ENCODE data around the gene DCTN3.

DCTN3 gene

GRCh38 chr9:34611811-34612787, 8.2 kb downstream of the DCTN3 start, which contains the start of gene RPP25L:
Gene RPP25L, minus strand, starts transcription at chr9:34612097. Its CDS starts 801 bp downstream, at chr9:34611296.
- Mint-ChIP-seq H3K4me1 (peaks cover 26% of the 10 kb centered on the region), H3K4me3 (peak within 1 kb of the TSS; percentile 92), H3K9me3 (no peaks in the 10 kb centered on the region), H3K27ac (peak within 1 kb of the TSS; percentile 95), H3K36me3 (peaks cover 7% of the 10 kb centered on the region), H3K27me3 (no peaks in the 10 kb centered on the region)

GRCh38 chr9:34611251-34611810, 9.0 kb downstream of the DCTN3 start:
- peaks cover 5% of the 10 kb centered on the region for H3K36me3 Mint-ChIP-seq
- H3K27me3 Mint-ChIP-seq = no peaks in the 10 kb centered on the region
- no peaks in the 10 kb centered on the region for H3K9me3 Mint-ChIP-seq
- peaks cover 26% of the 10 kb centered on the region for H3K4me1 Mint-ChIP-seq
- H3K27ac Mint-ChIP-seq = peak overlapping the region; percentile 95
- peak overlapping the region; percentile 92 for H3K4me3 Mint-ChIP-seq

GRCh38 chr9:34610434-34611206, 9.7 kb downstream of the DCTN3 start:
- Mint-ChIP-seq H3K27me3 (no peaks in the 10 kb centered on the region), H3K27ac (no peak overlapping the region), H3K4me1 (peaks cover 26% of the 10 kb centered on the region), H3K9me3 (no peaks in the 10 kb centered on the region), H3K36me3 (peaks cover 4% of the 10 kb centered on the region), H3K4me3 (peak overlapping the region; percentile 92)

- Mint-ChIP-seq H3K4me1 (peaks cover 16% of the 10 kb centered on the region), H3K36me3 (peaks cover 1% of the 10 kb centered on the region), H3K4me3 (no peak overlapping the region), H3K9me3 (no peaks in the 10 kb centered on the region), H3K27me3 (peaks cover 2% of the 10 kb centered on the region), H3K27ac (no peak overlapping the region)
Measured at GRCh38 chr9:34607331-34607730, 13.0 kb downstream of the DCTN3 start.

- Mint-ChIP-seq H3K4me3 (no peak overlapping the region), H3K4me1 (peaks cover 14% of the 10 kb centered on the region), H3K36me3 (peaks cover 1% of the 10 kb centered on the region), H3K27me3 (peaks cover 2% of the 10 kb centered on the region), H3K9me3 (no peaks in the 10 kb centered on the region), H3K27ac (no peak overlapping the region)
Measured at GRCh38 chr9:34606905-34607304, 13.4 kb downstream of the DCTN3 start.

- Mint-ChIP-seq H3K27ac (no peak overlapping the region), H3K4me1 (peaks cover 10% of the 10 kb centered on the region), H3K27me3 (peaks cover 2% of the 10 kb centered on the region), H3K4me3 (no peak overlapping the region), H3K36me3 (no peaks in the 10 kb centered on the region), H3K9me3 (no peaks in the 10 kb centered on the region)
Measured at GRCh38 chr9:34606190-34606589, 14.1 kb downstream of the DCTN3 start.

GRCh38 chr9:34603610-34604231, 16.6 kb downstream of the DCTN3 start:
- Mint-ChIP-seq H3K27me3 (peaks cover 2% of the 10 kb centered on the region), H3K36me3 (no peaks in the 10 kb centered on the region), H3K9me3 (no peaks in the 10 kb centered on the region), H3K4me3 (no peak overlapping the region), H3K27ac (no peak overlapping the region), H3K4me1 (no peaks in the 10 kb centered on the region)

- Mint-ChIP-seq H3K4me3 (no peak overlapping the region), H3K9me3 (no peaks in the 10 kb centered on the region), H3K4me1 (no peaks in the 10 kb centered on the region), H3K27me3 (peaks cover 3% of the 10 kb centered on the region), H3K27ac (no peak overlapping the region), H3K36me3 (no peaks in the 10 kb centered on the region)
Measured at GRCh38 chr9:34601937-34602573, 18.2 kb downstream of the DCTN3 start.

GRCh38 chr9:34600908-34601307, 19.4 kb downstream of the DCTN3 start:
- H3K36me3 Mint-ChIP-seq = no peaks in the 10 kb centered on the region
- H3K27me3 Mint-ChIP-seq = peaks cover 3% of the 10 kb centered on the region
- no peak overlapping the region for H3K27ac Mint-ChIP-seq
- H3K4me3 Mint-ChIP-seq = no peak overlapping the region
- no peaks in the 10 kb centered on the region for H3K4me1 Mint-ChIP-seq
- no peaks in the 10 kb centered on the region for H3K9me3 Mint-ChIP-seq

GRCh38 chr9:34599546-34599945, 20.7 kb downstream of the DCTN3 start:
- Mint-ChIP-seq H3K27ac (no peak overlapping the region), H3K36me3 (no peaks in the 10 kb centered on the region), H3K4me3 (no peak overlapping the region), H3K4me1 (no peaks in the 10 kb centered on the region), H3K27me3 (peaks cover 3% of the 10 kb centered on the region), H3K9me3 (no peaks in the 10 kb centered on the region)

GRCh38 chr9:34594177-34594576, 26.1 kb downstream of the DCTN3 start:
- no peak overlapping the region for H3K4me3 Mint-ChIP-seq
- H3K36me3 Mint-ChIP-seq = no peaks in the 10 kb centered on the region
- peaks cover 18% of the 10 kb centered on the region for H3K4me1 Mint-ChIP-seq
- H3K9me3 Mint-ChIP-seq = no peaks in the 10 kb centered on the region
- peaks cover 24% of the 10 kb centered on the region for H3K27me3 Mint-ChIP-seq
- no peak overlapping the region for H3K27ac Mint-ChIP-seq

GRCh38 chr9:34592895-34593601, 27.2 kb downstream of the DCTN3 start:
- peaks cover 26% of the 10 kb centered on the region for H3K4me1 Mint-ChIP-seq
- peak overlapping the region; percentile 84 for H3K4me3 Mint-ChIP-seq
- H3K9me3 Mint-ChIP-seq = no peaks in the 10 kb centered on the region
- H3K27me3 Mint-ChIP-seq = peaks cover 34% of the 10 kb centered on the region
- H3K27ac Mint-ChIP-seq = no peak overlapping the region
- no peaks in the 10 kb centered on the region for H3K36me3 Mint-ChIP-seq

GRCh38 chr9:34591917-34592866, 28.1 kb downstream of the DCTN3 start:
- peaks cover 36% of the 10 kb centered on the region for H3K27me3 Mint-ChIP-seq
- H3K36me3 Mint-ChIP-seq = no peaks in the 10 kb centered on the region
- no peaks in the 10 kb centered on the region for H3K9me3 Mint-ChIP-seq
- peak overlapping the region; percentile 84 for H3K4me3 Mint-ChIP-seq
- no peak overlapping the region for H3K27ac Mint-ChIP-seq
- peaks cover 26% of the 10 kb centered on the region for H3K4me1 Mint-ChIP-seq

Measured in activated naive CD4-positive, alpha-beta T cell treated with anti-CD3 and anti-CD28 coated beads, Interleukin-2, amount 50 U/mL, for 24 hours (primary cell).